Thoracic aorta (tissue), 2 donors: ENCODE data around the gene LRRFIP2. TPM values are rescaled to one million over a fixed set of nuclear protein-coding genes. Genes with fewer than 3 reads are reported as not detected.

Source experiments
- ATAC-seq: fragments of 150-250 bp; one replicate; pipeline ENCODE4 v1.8.0; 2017; ENCODE audit warnings: low read depth; ENCODE audit not compliant: insufficient number of reproducible peaks, low FRiP score
- DNase-seq: peaks from one replicate; pipeline ENCODE4 v3.0.0-alpha.2; 2020; ENCODE audit warnings: low spot score
- H3K27ac ChIP-seq, 2 donors: fragments of 200-600 bp; sonication (generic); 1 replicate in 1 of 2; 2 replicates in 1 of 2; pipeline ENCODE4 v1.5.1; 2016; ENCODE audit warnings: mild to moderate bottlenecking in 2 of 2, moderate library complexity in 2 of 2
- H3K27me3 ChIP-seq: fragments of 200-600 bp; sonication (generic); replicated peaks from 2 replicates; pipeline ENCODE4 v1.6.0; 2016; ENCODE audit warnings: mild to moderate bottlenecking; ENCODE audit not compliant: insufficient read depth
- H3K36me3 ChIP-seq: fragments of 200-600 bp; sonication (generic); one replicate; pipeline ENCODE4 v1.5.1; 2016
- H3K4me1 ChIP-seq, 2 donors: fragments of 200-600 bp; sonication (generic); 1 replicate in 1 of 2; 2 replicates in 1 of 2; pipeline versions ENCODE4 v1.5.1 to v1.6.0; 2016; ENCODE audit warnings: low read depth in 2 of 2, mild to moderate bottlenecking in 1 of 2; ENCODE audit not compliant: control insufficient read depth in 1 of 2
- H3K4me3 ChIP-seq: fragments of 200-600 bp; sonication (generic); 2 replicates; pipeline ENCODE4 v1.5.1; 2016; ENCODE audit warnings: mild to moderate bottlenecking
- H3K9me3 ChIP-seq: fragments of 200-600 bp; sonication (generic); 2 replicates; pipeline ENCODE4 v1.5.1; 2016
- total RNA-seq, 2 donors: library from RNA; depleted of rRNA; stranded (reverse); fragments of >200 nt; gene quantifications; one replicate each; pipeline versions ENCODE4 v1.1.0 to v1.2.3, GENCODE V29; 2016
- TF ChIP-seq, protein P1 (sequence below): fragments of 200-600 bp; sonication (generic); IDR thresholded peaks from one replicate; pipeline ENCODE4 v1.5.1; 2019; ENCODE audit warnings: antibody characterized with exemption

LRRFIP2 gene
- total RNA-seq, 2 donors from 2014 or later, result 98.8 to 123 TPM

DNA sequence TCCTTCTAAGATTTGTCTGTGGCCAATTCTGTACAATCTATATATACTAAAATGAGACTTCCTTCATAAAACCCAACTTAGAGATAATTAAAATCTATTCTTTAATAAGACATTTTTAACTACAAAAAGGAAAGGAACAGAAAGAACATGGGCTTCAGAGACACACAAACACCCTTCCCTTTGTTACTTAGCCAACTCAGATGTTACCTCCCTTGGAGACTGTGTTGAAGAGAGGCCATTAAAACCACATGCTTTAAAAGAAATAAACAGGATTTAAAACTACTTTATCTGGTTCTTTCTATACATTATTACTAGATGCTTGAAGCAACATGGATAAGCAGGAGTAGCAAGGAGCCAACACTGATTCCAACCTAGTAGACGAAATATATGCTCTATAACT, 42.0 kb downstream of the LRRFIP2 start:
- Histone ChIP-seq H3K27me3 (no peaks in the 10 kb centered on the region), H3K4me1 (peaks cover 16 to 43% of the 10 kb centered on the region in 2 donors), H3K27ac (no peak overlapping the region), H3K9me3 (no peaks in the 10 kb centered on the region), H3K4me3 (no peak overlapping the region), H3K36me3 (no peaks in the 10 kb centered on the region)
- DNase-seq (no peak), ATAC-seq (no peak)
- TF ChIP-seq, protein P1, sequence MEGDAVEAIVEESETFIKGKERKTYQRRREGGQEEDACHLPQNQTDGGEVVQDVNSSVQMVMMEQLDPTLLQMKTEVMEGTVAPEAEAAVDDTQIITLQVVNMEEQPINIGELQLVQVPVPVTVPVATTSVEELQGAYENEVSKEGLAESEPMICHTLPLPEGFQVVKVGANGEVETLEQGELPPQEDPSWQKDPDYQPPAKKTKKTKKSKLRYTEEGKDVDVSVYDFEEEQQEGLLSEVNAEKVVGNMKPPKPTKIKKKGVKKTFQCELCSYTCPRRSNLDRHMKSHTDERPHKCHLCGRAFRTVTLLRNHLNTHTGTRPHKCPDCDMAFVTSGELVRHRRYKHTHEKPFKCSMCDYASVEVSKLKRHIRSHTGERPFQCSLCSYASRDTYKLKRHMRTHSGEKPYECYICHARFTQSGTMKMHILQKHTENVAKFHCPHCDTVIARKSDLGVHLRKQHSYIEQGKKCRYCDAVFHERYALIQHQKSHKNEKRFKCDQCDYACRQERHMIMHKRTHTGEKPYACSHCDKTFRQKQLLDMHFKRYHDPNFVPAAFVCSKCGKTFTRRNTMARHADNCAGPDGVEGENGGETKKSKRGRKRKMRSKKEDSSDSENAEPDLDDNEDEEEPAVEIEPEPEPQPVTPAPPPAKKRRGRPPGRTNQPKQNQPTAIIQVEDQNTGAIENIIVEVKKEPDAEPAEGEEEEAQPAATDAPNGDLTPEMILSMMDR, result no peak

DNA sequence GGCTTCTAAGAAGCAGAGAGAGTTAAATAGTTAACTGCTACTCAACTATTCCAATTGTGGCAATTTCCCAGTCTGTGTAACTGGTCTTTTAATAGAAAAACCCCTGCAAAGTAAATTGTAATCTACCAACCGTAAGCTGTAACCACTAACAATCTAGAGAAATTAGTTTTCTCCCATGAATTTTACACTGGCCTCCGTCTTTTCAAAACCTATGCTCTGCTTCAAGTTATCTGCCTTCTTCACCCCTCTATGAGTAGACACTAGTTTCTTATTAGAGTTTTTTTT, 42.6 kb downstream of the LRRFIP2 start:
- ATAC-seq (no peak), DNase-seq (no peak)
- TF ChIP-seq, protein P1, result no peak
- no peak overlapping the region for H3K4me3 ChIP-seq
- no peaks in the 10 kb centered on the region for H3K36me3 ChIP-seq
- H3K27ac ChIP-seq, result no peak overlapping the region
- H3K27me3 ChIP-seq, result no peaks in the 10 kb centered on the region
- H3K9me3 ChIP-seq, result no peaks in the 10 kb centered on the region
- peaks cover 16 to 38% of the 10 kb centered on the region in 2 donors for H3K4me1 ChIP-seq

DNA sequence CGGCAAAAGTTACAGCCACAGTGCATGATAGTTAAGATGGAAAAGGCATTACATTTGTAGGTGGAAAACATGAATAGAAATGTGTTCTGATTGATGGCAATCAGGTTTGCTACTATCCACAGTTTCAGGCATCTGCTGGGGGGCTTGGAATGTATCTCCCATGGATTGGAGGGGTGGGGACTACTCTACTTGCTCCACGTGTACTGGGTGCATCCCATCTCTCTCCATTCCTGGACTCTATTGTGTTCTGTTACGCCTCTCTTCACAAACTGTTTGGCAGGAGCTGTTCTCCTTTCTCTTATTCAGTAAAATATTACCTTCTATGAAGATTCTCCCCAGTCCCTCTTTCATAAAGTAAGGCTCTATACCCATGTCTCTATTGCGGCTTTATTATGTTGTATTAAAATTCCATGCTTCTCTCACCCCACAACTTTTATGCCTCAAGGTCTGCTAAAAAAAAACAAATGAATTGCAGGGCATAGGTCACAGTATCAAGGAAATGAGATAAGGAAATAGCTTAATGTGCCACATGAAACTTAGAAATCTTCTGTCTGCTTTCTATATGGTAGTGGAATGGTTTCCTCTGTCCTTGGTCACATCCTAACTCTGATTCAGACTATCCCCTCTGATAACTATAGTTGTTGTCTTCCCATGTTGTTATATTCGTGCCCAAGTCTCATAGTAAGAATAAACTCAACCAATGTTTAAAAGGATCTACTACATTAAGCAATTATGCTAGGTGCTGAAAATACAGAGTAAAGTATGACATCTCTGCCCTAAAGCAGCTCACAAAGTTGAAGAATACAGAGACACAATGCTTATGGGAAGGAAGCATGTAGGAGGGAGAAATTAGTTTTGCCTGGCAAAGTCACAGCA, 43.2 kb downstream of the LRRFIP2 start:
- TF ChIP-seq, protein P1, result no peak
- Histone ChIP-seq H3K27me3 (no peaks in the 10 kb centered on the region), H3K36me3 (no peaks in the 10 kb centered on the region), H3K4me3 (no peak overlapping the region), H3K27ac (no peak overlapping the region), H3K9me3 (no peaks in the 10 kb centered on the region), H3K4me1 (peaks cover 16 to 38% of the 10 kb centered on the region in 2 donors)
- DNase-seq (no peak), ATAC-seq (no peak)

DNA sequence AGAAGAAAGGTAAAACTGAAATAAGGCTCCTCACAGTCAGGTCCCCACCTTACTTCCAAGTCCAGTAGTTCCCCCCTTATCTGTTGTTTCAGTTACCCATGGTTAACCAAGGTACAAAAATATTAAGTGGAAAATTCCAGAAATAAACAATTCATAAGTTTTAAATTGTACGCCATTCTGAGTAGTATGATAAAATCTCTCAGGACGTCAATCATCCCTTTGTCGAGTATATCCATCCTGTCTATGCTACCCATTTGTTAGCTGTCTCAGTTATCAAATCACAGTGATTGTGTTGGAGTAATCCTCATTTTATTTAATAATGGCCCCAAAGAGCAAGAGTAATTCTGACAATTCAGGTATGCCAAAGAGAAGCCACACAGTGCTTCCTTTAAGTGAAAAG, 43.9 kb downstream of the LRRFIP2 start:
- Histone ChIP-seq H3K9me3 (no peaks in the 10 kb centered on the region), H3K4me3 (no peak overlapping the region), H3K27me3 (no peaks in the 10 kb centered on the region), H3K36me3 (no peaks in the 10 kb centered on the region), H3K27ac (no peak overlapping the region), H3K4me1 (peaks cover 17 to 40% of the 10 kb centered on the region in 2 donors)
- ATAC-seq, result no peak
- TF ChIP-seq, protein P1, result no peak
- DNase-seq, result no peak

DNA sequence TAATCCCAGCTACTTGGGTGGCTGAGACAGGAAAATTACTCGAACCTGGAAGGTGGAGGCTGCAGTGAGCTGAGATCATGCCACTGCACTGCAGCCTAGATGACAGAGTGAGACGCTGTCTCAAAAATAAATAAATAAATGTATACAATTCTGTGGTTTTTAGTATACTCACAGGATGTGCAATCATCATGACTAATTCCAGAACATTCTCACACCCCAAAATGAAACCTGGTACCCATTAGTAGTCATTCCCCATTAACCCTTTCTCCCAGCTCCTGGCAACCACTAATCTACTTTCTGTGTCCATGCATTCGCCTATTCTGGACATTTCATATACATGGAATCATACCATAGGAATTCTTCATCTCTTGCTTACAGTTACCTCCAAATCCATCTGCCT, 44.5 kb downstream of the LRRFIP2 start:
- H3K9me3 ChIP-seq, result no peaks in the 10 kb centered on the region
- no peak for DNase-seq
- no peak for ATAC-seq
- TF ChIP-seq, protein P1, result no peak
- H3K36me3 ChIP-seq, result no peaks in the 10 kb centered on the region
- no peak overlapping the region for H3K27ac ChIP-seq
- no peaks in the 10 kb centered on the region for H3K27me3 ChIP-seq
- no peak overlapping the region for H3K4me3 ChIP-seq
- peaks cover 21 to 45% of the 10 kb centered on the region in 2 donors for H3K4me1 ChIP-seq
